ENCODE measurements around the gene PGAM1. TPM values are rescaled to one million over a fixed set of nuclear protein-coding genes. Genes with fewer than 3 reads are reported as not detected.
A peak's percentile ranks its signal among the peaks of the same experiment; 100 is the strongest.

PGAM1 gene
- total RNA-seq, 1 experiment from 2014 or later: 497 TPM

GRCh38 chr10:97445722-97446639 lies 20.0 kb downstream of the PGAM1 start, which contains the start of the genes EXOSC1 and ZDHHC16 (continued):
- TF ChIP-seq REST (IDR thresholded peaks at IDR 0.05; ENCODE audit: low read depth): no peak
- TF ChIP-seq TCF7L2 (IDR thresholded peaks at IDR 0.05; ENCODE audit: borderline replicate concordance, extremely low read depth, insufficient read depth, insufficient read length): peak; percentile 78
- TF ChIP-seq EZH2 (IDR thresholded peaks at IDR 0.05): no peak
- TF ChIP-seq YY1 (IDR thresholded peaks at IDR 0.05; ENCODE audit: extremely low read depth, insufficient replicate concordance, low read depth, low read length): peak; percentile 94
- no peak for TF ChIP-seq RAD21 (IDR thresholded peaks at IDR 0.05; ENCODE audit: low read depth)

- Histone ChIP-seq H3K4me2 (ENCODE audit: low read length) (no peak overlapping the region), H3K9me2 (ENCODE audit: insufficient read depth) (no peaks in the 10 kb centered on the region), H3K27me3 (ENCODE audit: insufficient read depth, low read length) (no peaks in the 10 kb centered on the region), H3K79me2 (ENCODE audit: insufficient read depth, low read length) (peaks cover 41% of the 10 kb centered on the region), H4K20me1 (ENCODE audit: insufficient read depth) (no peaks in the 10 kb centered on the region), H3K4me3 (replicated peaks in 1 of 2; ENCODE audit: low read depth in 1 of 2, low read length in 2 of 2) (no peak overlapping the region), H3K36me3 (ENCODE audit: control insufficient read depth in 1 of 2, insufficient read depth in 2 of 2, low read length in 2 of 2) (peaks cover 10 to 13% of the 10 kb centered on the region in 2 experiments; a peak in 3 of 4 replicates), H3K4me1 (ENCODE audit: control insufficient read depth in 1 of 2, insufficient read depth in 2 of 2, low read length in 2 of 2) (peaks cover 6 to 12% of the 10 kb centered on the region in 2 experiments), H3K9ac (ENCODE audit: low read length) (no peak overlapping the region), H3K9me3 (ENCODE audit: control insufficient read depth in 1 of 2, insufficient read depth in 1 of 2, low read depth in 1 of 2, low read length in 2 of 2) (no peaks in the 10 kb centered on the region), H3K27ac (ENCODE audit: low read depth, low read length) (no peak overlapping the region), H2AFZ (ENCODE audit: low read depth, low read length, poor library complexity, severe bottlenecking) (no peak overlapping the region)
- ATAC-seq (no peak), DNase-seq (ENCODE audit: low read depth, low spot score) (no peak)
- CTCF ChIA-PET: no interaction called here
- BruUV-seq (replicated peaks): no TSS peak
- RAD21 ChIA-PET (ENCODE audit: low non-redundant PET in 1 of 2, low total read pairs in 2 of 2, uncharacterized antibody in 2 of 2, unreplicated experiment in 2 of 2): no interaction called here
- POLR2A ChIA-PET: no interaction called here
- no peak for TF ChIP-seq CTCF (IDR thresholded peaks at IDR 0.05 in 2 of 3, conservative IDR thresholded peaks at IDR 0.05 in 1 of 3; ENCODE audit: borderline replicate concordance in 1 of 3, insufficient read depth in 1 of 3, low read depth in 2 of 3, low read length in 2 of 3)
- TF ChIP-seq EZH2 (IDR thresholded peaks at IDR 0.05): no peak
- TF ChIP-seq ELF1 (IDR thresholded peaks at IDR 0.05; ENCODE audit: borderline replicate concordance, low read depth): no peak
- no peak for TF ChIP-seq SP1 (IDR thresholded peaks at IDR 0.05; ENCODE audit: low read depth)
- no peak for TF ChIP-seq CEBPB (IDR thresholded peaks at IDR 0.05; ENCODE audit: low read depth)
- TF ChIP-seq POLR2A (IDR thresholded peaks at IDR 0.05; ENCODE audit: borderline replicate concordance, extremely low read depth, insufficient read depth, insufficient read length): no peak
- TF ChIP-seq YY1 (IDR thresholded peaks at IDR 0.05; ENCODE audit: extremely low read depth, insufficient replicate concordance, low read depth, low read length): no peak
- intact Hi-C loops (cut with micrococcal nuclease): no loop called here
Observed at GRCh38 chr10:97450828-97451227, 24.8 kb downstream of the PGAM1 start.
